Kidney epithelial cell (primary cell): ENCODE results near the gene TSPO2. TPM values are rescaled to one million over a fixed set of nuclear protein-coding genes. Genes with fewer than 3 reads are reported as not detected.

Source experiments
- DNase-seq: peaks from one replicate; pipeline ENCODE4 v3.0.0-alpha.2; 2010; ENCODE audit warnings: low read depth
- H3K27me3 ChIP-seq: 2 replicates; pipeline ENCODE4 v1.6.0; 2011; ENCODE audit warnings: low read length; ENCODE audit not compliant: control insufficient read depth, insufficient read depth
- H3K36me3 ChIP-seq: 2 replicates; pipeline ENCODE4 v1.5.1; 2011; ENCODE audit warnings: low read length; ENCODE audit not compliant: control insufficient read depth, insufficient read depth
- H3K4me3 ChIP-seq: 2 replicates; pipeline ENCODE4 v1.5.1; 2011; ENCODE audit warnings: low read depth, mild to moderate bottlenecking, control low read depth, low read length
- total RNA-seq: library from RNA; depleted of rRNA; stranded (reverse); fragments of >200 nt; gene quantifications from 2 replicates; pipeline ENCODE4 v1.2.3, GENCODE V29; 2015
- TF ChIP-seq, protein P1 (sequence below): IDR thresholded peaks from 2 replicates; pipeline ENCODE4 v1.5.1; 2011; ENCODE audit warnings: mild to moderate bottlenecking, moderate library complexity, low read length, control low read depth, inconsistent platforms; ENCODE audit not compliant: insufficient read depth, poor library complexity, severe bottlenecking

Gene TSPO2
- total RNA-seq, 1 donor from 2014 or later = not detected

DNA sequence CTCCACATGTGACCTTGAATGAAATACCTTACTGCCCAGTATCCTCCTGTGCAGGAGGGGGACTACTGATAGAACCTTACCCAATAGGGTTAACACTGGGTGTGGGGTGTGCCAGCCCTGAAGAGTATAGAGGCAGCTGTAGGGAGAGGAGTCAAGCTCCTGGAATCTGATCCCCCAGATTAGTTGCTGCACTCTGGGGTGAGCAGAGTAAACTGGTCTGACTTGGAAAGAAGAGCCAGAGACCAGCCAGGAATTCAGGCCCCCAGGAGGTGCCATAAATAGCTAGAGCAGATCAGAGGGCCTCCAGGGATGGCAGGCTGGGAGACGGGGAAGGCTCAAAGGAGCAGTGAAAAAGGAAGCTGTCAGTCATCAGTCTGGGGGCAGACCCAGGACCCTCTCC, 7.3 kb downstream of the TSPO2 start:
- Histone ChIP-seq H3K36me3 (no peaks in the 10 kb centered on the region), H3K4me3 (no peak overlapping the region), H3K27me3 (no peaks in the 10 kb centered on the region)
- TF ChIP-seq, protein P1, sequence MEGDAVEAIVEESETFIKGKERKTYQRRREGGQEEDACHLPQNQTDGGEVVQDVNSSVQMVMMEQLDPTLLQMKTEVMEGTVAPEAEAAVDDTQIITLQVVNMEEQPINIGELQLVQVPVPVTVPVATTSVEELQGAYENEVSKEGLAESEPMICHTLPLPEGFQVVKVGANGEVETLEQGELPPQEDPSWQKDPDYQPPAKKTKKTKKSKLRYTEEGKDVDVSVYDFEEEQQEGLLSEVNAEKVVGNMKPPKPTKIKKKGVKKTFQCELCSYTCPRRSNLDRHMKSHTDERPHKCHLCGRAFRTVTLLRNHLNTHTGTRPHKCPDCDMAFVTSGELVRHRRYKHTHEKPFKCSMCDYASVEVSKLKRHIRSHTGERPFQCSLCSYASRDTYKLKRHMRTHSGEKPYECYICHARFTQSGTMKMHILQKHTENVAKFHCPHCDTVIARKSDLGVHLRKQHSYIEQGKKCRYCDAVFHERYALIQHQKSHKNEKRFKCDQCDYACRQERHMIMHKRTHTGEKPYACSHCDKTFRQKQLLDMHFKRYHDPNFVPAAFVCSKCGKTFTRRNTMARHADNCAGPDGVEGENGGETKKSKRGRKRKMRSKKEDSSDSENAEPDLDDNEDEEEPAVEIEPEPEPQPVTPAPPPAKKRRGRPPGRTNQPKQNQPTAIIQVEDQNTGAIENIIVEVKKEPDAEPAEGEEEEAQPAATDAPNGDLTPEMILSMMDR = no peak
- no peak for DNase-seq

DNA sequence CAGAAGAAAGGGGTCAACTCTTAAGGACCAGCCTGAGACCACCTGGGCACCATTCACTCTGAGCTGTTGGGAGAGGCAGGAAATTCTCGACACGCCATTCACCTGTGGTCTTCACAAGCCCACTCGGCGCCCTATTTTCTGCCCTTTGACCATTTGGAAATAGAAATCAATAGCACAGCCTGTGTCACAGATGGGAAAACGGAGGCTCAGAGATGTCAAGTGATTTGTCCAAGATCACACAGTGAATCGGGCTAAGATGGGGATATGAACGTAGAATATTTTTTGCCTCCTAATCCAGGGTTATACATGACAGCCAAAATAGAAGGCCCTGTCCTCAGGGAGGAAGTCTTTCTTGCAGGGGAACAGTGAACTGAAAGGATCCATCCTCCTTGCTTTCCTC, 7.7 kb downstream of the TSPO2 start:
- Histone ChIP-seq H3K4me3 (no peak overlapping the region), H3K36me3 (no peaks in the 10 kb centered on the region), H3K27me3 (no peaks in the 10 kb centered on the region)
- DNase-seq = no peak
- TF ChIP-seq, protein P1 = no peak

DNA sequence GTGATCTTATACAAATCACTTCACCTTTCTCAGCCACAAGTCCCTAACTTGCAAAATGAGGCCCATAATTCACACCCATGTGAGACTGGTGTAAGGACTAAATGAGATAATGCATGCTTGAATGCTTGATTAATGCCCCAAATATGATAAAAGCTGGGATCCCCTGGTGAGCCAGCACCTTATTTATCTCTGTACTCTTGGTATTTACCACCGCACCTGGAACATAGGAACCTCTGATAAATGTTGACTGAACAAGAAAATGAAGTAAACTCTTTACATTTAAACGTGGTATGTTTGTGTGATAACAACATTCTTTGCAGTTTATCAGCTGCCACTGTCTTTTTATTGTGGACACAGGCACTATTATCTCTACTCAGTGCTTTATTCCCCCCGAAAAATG, 8.3 kb downstream of the TSPO2 start:
- Histone ChIP-seq H3K36me3 (no peaks in the 10 kb centered on the region), H3K4me3 (no peak overlapping the region), H3K27me3 (no peaks in the 10 kb centered on the region)
- TF ChIP-seq, protein P1 = no peak
- no peak for DNase-seq

DNA sequence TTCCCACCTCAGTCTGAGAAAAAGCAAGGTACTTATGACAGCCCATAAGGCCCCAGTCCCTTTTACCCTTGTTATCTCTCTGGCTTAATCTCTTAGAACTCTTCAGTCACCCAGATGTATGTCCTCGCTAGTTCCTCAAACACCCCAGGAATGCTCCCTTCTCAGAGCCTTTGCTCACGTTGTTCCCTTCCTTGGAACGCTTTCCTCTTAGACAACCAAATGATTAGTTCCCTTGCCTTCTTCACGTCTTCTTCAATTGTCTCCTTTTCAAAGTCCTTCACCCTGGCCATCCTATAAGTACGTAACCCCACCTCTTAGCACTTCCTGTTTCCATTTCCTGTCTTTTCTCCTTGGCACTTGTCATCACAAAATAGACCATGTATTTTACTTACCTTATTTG, 9.6 kb downstream of the TSPO2 start:
- no peaks in the 10 kb centered on the region for H3K36me3 ChIP-seq
- TF ChIP-seq, protein P1 = no peak
- H3K4me3 ChIP-seq = no peak overlapping the region
- H3K27me3 ChIP-seq = no peaks in the 10 kb centered on the region
- DNase-seq = no peak

DNA sequence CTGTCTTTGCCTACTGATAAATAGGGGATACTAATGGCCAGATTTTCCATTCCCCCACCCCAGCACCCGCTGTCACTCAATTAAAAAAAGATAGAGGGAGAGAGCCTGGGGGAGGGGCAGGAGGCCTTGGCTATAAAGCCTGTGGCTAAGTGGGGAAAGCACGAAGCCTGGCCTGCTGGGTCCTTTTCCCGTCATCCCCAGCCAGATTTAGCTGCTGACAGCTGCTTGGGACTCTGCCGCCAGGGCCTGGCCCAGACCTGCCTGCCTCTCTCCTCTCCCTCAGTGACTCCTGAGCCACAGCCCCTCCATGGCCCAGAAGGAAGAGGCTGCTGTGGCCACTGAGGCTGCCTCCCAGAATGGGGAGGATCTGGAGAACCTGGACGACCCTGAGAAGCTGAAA, 10.8 kb downstream of the TSPO2 start, which contains the start of gene APOBEC2:
Gene APOBEC2, plus strand, starts transcription at position 162 of the 400 bp plus-strand sequence. Its CDS starts 146 bp downstream, at position 308.
- H3K4me3 ChIP-seq = no peak within 1 kb of the TSS
- H3K27me3 ChIP-seq = no peaks in the 10 kb centered on the region
- TF ChIP-seq, protein P1 = no peak
- no peaks in the 10 kb centered on the region for H3K36me3 ChIP-seq
- no peak for DNase-seq

DNA sequence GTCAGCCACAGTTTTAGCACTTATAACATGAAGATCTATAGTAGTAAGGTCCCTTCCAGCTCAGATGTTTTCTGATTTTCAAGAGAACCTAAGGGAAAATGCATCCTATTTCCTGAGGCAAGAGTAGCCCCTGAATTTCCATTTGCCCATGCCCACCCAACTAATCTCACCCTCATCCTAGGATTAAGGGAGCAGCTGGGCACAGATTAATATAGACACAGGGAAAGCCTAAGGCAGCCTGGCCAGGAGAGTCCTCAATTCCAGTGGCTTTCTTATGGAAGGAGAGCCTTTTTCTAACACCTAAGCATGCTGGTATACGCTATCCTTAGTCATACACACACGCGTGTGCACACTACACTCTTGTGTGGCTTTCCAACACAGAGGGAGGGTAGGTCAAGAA, 12.2 kb downstream of the TSPO2 start:
- Histone ChIP-seq H3K27me3 (no peaks in the 10 kb centered on the region), H3K36me3 (no peaks in the 10 kb centered on the region), H3K4me3 (no peak overlapping the region)
- no peak for DNase-seq
- TF ChIP-seq, protein P1 = no peak
